ENCODE results near the gene RNU2-1.
"Not testable (repeated sequence)": the region's sequence is repeated elsewhere in the genome, so short reads cannot be mapped to it uniquely, and the experiment has no call there.

Gene RNU2-1

DNA sequence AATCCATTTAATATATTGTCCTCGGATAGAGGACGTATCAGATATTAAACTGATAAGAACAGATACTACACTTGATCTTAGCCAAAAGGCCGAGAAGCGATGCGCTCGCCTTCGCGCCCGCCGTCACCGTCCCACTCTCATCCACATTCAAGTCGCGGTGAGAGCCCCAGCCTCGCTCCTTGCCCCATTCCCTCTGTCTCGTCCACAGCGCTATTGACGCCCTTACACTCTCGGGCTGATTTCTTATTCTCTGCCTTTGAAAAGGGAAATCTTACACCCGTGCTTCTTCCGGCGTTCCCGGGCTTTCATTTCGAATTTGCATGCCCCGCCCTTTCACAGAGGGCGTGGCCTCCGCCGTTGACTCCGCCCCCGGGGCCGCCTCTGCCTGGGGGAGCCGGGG, at the start of gene RNU2-1:
RNU2-1 (minus strand) TSS at position 101 of the 400 bp plus-strand sequence.
- DNase-seq: not testable (repeated sequence)

DNA sequence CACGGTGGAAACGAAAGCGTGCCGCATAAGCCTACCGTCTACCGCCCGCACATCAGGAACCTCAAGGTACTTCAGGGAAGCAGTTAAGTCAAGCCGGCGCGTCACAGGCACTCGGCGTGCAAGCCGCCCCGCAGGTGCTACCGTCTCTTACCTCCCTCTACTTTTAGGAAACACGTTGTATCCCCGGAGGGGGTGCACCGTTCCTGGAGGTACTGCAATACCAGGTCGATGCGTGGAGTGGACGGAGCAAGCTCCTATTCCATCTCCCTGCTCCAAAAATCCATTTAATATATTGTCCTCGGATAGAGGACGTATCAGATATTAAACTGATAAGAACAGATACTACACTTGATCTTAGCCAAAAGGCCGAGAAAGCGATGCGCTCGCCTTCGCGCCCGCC, 39.1 kb upstream of the RNU2-1 start:
- DNase-seq: not testable (repeated sequence)

DNA sequence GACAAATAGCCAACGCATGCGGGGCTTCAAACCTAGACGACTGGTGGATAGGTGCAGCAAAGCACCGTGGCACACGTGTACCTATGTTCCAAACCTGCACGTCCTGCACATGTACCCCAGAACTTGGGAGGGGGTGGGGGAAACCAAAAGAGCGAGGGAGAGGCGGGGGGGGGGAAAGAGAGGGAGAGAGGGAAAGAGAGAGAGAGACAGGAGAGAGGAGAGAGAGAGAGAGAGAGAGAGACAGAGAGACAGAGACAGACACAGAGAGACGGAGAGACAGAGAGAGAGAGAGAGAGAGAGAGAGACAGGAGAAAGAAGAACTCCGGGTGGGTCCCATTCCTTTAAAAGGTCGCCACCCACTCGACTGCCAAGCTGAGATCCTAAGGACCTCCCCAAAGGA, 38.7 kb upstream of the RNU2-1 start:
- DNase-seq: not testable (repeated sequence)

DNA sequence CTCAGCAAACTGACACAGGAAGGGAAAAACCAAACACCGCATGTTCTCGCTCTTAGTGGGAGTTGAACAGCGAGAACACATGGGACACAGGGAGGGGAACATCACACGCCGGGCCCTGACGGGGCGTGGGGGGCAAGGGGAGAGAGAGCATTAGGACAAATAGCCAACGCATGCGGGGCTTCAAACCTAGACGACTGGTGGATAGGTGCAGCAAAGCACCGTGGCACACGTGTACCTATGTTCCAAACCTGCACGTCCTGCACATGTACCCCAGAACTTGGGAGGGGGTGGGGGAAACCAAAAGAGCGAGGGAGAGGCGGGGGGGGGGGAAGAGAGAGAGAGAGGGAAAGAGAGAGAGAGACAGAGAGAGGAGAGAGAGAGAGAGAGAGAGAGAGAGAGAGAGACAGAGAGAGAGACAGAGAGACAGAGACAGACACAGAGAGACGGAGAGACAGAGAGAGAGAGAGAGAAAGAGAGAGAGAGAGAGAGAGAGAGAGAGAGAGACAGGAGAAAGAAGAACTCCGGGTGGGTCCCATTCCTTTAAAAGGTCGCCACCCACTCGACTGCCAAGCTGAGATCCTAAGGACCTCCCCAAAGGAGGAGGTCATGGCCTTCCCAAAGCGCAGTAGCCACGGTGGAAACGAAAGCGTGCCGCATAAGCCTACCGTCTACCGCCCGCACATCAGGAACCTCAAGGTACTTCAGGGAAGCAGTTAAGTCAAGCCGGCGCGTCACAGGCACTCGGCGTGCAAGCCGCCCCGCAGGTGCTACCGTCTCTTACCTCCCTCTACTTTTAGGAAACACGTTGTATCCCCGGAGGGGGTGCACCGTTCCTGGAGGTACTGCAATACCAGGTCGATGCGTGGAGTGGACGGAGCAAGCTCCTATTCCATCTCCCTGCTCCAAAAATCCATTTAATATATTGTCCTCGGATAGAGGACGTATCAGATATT, 37.1 kb upstream of the RNU2-1 start:
- DNase-seq: not testable (repeated sequence)

DNA sequence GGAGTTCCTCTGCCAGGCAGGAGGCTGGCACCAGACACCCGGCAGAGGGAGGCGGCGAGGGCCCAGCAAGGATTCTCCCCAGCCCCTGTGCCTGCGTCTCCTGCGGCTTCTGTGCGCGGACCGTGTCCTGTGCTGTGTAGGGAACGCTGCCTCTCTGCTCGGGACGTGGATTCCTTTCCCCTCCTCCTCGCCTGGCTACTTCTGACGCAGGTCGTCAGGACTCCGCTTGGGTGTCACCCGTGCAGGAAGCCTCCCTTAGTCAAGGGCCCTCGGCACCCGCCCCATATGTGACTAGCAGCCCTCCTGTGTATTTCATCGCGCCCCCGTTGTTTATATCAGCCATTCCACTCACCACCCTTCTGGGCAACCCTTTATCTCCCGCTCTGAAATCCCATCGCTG, 12.7 kb upstream of the RNU2-1 start:
- DNase-seq: not testable (repeated sequence)

DNA sequence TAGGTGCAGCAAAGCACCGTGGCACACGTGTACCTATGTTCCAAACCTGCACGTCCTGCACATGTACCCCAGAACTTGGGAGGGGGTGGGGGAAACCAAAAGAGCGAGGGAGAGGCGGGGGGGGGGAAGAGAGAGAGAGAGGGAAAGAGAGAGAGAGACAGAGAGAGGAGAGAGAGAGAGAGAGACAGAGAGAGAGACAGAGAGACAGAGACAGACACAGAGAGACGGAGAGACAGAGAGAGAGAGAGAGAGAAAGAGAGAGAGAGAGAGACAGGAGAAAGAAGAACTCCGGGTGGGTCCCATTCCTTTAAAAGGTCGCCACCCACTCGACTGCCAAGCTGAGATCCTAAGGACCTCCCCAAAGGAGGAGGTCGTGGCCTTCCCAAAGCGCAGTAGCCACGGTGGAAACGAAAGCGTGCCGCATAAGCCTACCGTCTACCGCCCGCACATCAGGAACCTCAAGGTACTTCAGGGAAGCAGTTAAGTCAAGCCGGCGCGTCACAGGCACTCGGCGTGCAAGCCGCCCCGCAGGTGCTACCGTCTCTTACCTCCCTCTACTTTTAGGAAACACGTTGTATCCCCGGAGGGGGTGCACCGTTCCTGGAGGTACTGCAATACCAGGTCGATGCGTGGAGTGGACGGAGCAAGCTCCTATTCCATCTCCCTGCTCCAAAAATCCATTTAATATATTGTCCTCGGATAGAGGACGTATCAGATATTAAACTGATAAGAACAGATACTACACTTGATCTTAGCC, 7.0 kb upstream of the RNU2-1 start:
- not testable (repeated sequence) for DNase-seq

DNA sequence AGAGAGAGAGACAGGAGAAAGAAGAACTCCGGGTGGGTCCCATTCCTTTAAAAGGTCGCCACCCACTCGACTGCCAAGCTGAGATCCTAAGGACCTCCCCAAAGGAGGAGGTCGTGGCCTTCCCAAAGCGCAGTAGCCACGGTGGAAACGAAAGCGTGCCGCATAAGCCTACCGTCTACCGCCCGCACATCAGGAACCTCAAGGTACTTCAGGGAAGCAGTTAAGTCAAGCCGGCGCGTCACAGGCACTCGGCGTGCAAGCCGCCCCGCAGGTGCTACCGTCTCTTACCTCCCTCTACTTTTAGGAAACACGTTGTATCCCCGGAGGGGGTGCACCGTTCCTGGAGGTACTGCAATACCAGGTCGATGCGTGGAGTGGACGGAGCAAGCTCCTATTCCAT, 5.8 kb upstream of the RNU2-1 start:
- DNase-seq: not testable (repeated sequence)

DNA sequence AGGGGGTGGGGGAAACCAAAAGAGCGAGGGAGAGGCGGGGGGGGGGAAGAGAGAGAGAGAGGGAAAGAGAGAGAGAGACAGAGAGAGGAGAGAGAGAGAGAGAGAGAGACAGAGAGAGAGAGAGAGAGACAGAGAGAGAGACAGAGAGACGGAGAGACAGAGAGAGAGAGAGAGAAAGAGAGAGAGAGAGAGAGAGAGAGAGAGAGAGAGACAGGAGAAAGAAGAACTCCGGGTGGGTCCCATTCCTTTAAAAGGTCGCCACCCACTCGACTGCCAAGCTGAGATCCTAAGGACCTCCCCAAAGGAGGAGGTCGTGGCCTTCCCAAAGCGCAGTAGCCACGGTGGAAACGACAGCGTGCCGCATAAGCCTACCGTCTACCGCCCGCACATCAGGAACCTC, 514 bp downstream of the RNU2-1 start:
- DNase-seq: not testable (repeated sequence)

DNA sequence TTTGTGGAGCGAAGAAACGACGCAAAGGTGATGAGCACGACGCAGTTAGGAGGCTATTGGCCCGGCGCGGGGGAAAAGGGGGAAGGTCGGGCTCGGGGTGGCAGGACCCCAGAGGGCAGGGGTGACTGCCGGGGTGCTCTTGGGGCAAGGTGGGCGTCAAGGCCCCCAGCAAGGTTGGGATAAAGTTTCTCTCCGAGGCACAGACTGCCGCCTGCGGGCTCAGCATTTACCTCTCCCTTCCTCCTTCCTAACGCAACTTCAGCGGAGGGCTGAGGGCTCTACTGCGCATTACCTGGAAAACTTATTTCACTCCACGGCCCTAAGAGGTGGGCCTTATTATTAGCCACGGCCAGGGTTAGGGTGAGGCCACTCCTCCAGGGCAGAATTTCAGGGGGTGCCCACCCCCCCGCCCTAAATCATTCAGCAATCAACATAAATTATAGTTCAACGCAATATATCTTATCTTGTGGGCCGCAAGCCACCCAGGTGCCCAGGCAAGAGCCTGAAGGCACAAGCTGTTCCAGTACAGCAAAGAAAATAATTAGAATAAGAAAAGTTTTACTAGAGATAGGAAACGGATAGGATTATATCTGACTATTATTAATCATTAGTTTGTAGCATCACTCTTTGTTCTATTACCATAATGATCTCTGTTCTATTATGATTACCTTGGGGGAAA, 1.6 kb downstream of the RNU2-1 start:
- DNase-seq: not testable (repeated sequence)

DNA sequence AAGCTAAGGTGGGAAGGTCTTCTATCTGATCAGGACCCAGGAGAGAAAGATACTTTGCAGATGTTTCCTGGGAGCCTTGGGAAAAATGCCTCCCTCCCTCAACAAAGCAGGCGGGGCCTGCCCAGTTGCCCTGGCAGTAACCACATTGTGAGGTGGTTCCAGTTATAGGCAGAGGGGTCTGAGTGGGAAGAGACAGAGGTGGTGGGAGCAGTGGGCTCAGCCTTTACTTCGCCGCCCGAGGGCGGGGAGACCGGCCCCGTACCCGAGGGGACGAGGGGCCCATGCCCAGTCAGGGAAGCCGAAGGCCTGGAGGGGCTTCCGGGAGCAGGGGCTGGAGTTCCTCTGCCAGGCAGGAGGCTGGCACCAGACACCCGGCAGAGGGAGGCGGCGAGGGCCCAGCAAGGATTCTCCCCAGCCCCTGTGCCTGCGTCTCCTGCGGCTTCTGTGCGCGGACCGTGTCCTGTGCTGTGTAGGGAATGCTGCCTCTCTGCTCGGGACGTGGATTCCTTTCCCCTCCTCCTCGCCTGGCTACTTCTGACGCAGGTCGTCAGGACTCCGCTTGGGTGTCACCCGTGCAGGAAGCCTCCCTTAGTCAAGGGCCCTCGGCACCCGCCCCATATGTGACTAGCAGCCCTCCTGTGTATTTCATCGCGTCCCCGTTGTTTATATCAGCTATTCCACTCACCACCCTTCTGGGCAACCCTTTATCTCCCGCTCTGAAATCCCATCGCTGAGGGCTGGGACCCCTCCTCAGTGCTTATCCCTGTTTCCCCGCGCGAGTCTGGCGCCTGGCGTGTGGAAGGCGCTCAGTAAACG, 2.4 kb downstream of the RNU2-1 start:
- DNase-seq: not testable (repeated sequence)

DNA sequence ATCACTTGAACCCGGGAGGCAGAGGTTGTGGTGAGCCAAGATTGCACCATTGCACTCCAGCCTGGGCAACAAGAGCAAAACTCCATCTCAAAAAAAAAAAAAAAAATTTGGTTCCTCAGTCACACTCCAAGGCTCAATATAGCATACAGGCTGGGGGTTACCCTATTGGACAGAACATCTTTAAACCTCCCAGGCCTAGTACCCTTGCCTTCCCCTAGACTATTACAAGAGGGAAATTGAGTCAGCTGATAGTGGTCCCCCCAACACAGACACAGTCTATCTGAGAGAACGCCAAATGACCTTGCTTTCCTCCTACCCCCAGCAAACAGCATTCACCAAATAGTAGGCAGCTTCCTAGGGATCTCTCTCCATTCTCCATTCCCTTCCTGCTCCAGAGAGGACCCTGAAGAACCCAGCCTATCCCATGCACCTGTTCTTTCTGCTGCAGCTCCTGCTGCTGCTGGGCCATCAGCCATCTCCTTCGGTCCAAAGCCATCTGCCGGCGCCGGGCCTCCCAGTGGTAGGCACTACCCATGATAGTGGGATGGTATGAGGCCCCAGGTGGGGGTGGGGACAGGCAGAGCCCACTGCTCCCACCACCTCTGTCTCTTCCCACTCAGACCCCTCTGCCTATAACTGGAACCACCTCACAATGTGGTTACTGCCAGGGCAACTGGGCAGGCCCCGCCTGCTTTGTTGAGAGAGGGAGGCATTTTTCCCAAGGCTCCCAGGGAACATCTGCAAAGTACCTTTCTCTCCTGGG, 5.6 kb downstream of the RNU2-1 start, which contains the start of gene CCDC200:
CCDC200 (minus strand) TSS at position 604 of the 763 bp plus-strand sequence; CDS start at position 535, 69 bp downstream.
- not testable (repeated sequence) for DNase-seq

DNA sequence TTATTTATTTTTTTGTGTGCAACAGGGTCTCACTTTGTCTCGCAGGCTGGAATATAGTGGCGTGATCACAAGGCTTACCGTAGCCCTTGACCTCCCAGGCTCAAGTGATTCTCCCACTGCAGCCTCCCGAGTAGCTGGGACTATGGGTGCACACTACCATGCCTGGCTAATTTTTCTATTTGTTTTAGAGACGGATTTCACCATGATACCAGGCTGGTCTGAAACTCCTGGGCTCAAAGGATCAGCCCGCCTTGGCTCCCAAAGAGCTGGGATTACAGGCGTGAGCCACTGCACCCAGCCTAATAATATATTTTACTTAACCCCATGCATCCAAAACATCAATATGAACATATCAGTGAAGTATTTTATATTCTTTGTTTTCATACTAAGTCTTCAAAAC, 7.4 kb downstream of the RNU2-1 start:
- no peak for DNase-seq

DNA sequence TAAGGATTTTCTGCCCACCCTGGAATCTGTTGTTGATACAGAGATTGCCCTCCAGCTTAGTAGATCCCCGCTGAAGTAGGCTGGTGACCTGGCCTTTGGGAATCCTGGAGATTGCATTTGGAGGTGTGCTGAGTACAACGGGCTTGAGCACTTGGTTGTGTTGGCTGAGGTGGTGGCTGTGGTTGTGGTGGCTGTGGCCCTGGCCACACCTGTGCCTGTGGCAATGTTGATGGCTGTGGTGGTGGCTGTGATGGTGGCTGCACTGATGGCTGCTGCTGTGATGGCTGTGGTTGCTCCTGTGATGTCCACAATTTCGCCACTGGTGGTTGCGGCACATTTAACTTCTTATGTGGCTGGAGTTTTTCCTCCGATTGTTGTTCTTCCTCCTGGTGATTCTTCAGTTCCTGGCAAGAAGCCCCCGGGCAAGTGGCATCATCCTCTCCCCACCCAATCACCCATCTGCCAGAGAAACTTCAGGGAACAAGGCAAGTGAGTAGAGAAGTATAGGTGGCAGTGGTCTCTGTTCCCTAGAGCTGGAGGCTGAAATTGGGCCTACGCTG, 9.6 kb downstream of the RNU2-1 start:
- DNase-seq: no peak

DNA sequence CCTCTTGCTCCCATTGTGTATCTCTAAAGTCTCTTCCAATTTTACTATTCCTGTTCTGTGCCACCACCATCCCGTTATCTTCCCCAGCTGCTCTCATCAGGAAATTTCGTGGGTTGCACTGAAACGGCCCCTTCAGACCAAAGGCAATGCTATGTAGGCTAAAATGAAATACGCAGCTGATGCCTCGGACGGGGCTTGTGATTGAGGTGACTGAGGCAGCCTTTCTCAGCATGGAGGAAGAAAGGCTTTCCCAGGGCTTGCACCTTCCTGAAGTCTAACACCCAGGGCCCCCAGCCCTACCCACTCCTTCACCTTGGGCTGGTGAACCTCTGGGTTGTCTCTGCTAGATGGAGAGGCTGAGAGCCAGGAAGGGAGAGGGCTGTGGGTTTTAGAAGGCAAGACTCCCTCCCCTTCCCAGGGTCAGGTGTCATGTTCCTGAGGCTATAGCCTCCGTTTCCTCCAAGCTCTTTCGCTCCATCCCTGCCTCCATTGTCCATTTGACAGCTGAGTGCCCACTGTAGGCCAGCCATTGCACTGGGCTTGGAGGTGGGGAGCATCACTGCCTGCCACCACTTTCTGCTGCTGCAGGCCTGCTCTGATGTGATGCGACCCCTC, 13.2 kb downstream of the RNU2-1 start:
- no peak for DNase-seq

DNA sequence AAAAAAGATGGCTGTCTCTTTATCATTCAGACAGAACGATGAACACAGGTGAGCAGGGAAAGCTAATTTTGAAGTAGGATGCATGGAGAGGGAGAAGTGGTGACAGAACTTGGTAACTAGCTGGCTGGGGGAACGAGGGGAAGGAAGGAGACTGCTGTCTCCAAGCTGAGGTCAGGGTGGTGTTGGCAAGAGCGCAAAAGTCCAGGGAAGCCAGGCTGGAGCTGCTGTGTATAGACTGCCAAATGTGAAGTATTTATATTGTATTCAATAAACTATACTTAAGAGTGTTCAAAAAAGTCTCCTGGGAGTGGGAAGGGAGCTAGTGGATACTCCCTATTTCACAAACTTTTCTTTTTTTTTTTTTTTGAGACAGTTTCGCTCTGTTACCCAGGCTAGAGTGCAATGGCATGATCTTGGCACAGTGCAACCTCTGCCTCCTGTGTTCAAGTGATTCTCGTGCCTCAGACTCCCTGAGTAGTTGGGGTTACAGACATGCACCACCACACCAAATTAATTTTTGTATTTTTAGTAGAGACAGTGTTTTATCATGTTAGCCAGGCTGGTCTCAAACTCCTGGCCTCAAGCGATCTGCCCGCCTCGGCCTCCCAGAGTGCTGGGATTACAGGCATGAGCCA, 13.9 kb downstream of the RNU2-1 start:
- DNase-seq: no peak

DNA sequence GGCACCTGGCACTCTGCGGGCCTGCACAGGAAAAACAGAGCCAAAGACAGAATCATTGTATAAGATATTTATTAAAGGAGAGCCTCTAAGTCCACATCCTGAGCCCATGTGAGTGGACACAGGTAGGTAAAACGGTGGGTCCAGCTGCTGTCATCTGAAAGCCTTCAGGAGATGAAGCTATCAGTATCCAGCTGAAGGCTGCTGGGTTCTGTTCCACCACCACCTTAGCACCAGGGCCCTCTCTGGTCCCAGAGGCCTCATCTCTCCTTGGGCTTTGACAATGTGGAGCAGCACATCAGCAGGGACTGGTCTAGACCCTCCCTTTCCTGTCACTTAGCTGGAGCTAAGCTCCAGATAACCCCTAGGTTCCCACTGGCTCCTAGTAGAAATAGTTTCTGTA, 14.8 kb downstream of the RNU2-1 start:
- DNase-seq: no peak

DNA sequence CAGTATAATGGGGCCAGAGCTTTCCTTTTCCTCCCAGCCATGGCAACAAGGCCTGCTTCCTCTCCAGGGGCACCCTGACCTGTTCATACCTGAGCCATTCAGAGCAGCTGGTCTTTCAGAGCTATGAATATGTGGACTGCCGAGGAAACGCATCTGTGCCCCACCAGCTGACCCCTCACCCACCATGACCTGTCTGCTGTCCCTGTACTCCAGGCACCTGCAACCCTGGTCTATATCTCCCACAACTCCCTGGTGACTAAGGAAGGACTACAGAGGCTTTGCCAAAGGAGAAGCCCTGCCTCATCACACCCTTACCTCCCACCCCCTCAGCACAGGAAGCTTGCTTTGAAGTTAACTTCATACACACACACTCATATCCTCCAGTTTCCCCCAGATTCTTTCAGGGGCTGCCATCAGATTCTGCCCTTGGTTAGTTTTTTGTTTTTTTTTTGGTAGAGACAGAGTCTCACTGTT, 16.1 kb downstream of the RNU2-1 start:
- DNase-seq: no peak

DNA sequence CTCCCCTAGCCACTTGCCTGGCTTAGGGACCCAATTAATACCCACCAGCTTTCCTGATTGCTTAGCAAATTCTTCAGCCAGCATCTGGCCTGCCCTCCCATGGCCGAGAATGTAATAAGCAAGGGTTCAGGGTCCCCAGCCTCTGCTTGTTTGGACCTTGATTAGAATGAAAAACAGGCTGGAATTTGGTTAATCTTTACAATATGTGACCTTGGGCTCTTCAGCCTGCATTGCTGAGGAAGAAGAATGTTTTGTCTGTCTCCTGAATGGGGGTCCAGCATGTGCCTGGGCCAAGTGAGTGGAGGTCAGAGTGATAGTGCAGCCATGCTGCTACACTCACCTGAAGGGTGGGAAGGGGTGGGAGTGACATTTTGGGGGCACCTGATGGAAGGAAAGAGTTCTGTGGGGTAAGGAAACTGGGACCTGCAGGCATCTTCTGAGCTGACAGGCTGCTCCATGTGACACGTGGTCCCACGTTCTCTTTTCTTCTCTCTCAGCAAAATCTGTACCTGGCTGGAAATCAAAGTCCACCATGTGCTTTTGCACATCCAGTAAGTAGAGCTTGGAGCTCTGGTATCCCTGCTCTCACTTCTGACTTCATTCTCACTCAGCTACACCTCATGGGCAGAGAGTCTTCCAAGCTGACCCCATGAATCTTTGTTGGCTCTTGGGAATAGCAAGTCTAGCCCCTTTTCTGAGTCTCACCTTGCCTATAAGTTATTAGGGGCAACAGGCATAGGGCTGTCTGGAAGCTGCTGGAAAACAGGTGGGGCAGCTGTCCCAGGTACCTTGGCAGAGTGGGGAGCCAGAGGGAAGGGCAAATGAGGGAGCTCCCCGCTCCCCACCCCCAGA, 16.8 kb downstream of the RNU2-1 start:
- no peak for DNase-seq

DNA sequence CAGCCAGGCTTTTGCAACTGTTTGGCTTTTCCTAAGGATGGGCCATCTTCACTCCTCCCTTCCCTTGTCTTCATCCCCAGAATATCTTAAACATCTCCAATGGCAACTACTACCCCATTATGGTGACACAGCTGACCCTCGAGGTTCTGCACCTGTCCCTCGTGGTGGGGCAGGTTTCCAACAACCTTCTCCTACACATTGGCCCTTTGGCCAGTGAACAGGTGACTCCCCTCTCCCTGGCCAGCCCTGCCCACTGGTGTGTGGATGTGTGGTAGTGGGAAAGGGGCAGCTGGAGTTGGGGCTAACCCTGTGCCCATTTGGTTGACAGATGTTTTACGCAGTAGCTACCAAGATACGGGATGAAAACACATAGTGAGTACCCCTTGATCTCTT, 17.4 kb downstream of the RNU2-1 start:
- DNase-seq: no peak

All from SHP77 treated with DMSO at 0.1 percent for 48 hours (cell line).